H1 (cell line): ENCODE measurements around the gene MYLK4. TPM values are rescaled to one million over a fixed set of nuclear protein-coding genes. Genes with fewer than 3 reads are reported as not detected.

Experiments
- CTCF ChIP-seq, 3 experiments: IDR thresholded peaks; 1 replicate in 2 of 3; 2 replicates in 1 of 3; pipeline versions ENCODE4 v1.5.1 to v1.6.1; 2011; ENCODE audit warnings: low read length in 3 of 3, mild to moderate bottlenecking in 3 of 3, inconsistent platforms in 2 of 3, low read depth in 1 of 3, moderate library complexity in 1 of 3; ENCODE audit not compliant: insufficient read depth in 1 of 3; ENCODE audit errors: control extremely low read depth in 1 of 3
- SP2 ChIP-seq: IDR thresholded peaks from 2 replicates; pipeline ENCODE4 v1.6.1; 2012; ENCODE audit warnings: mild to moderate bottlenecking, low read length, inconsistent platforms
- SUZ12 ChIP-seq: fragments of 200-600 bp; sonication (generic); IDR thresholded peaks from 2 replicates; pipeline ENCODE4 v1.6.1; 2012; ENCODE audit warnings: mild to moderate bottlenecking, inconsistent platforms, low read length, moderate library complexity, mixed read lengths
- polyA plus RNA-seq, 7 experiments: library from polyadenylated mRNA; depleted of rRNA in 3 of 7; stranded (reverse) in 5 of 7; unstranded in 2 of 7; fragments of >200 nt in 5 of 7; fragments of 200-250 nt in 2 of 7; gene quantifications; 1 replicate in 5 of 7; 2 replicates in 1 of 7; 4 replicates in 1 of 7; pipeline versions ENCODE4 v1.2.1 to v1.2.3, GENCODE V29; 2011 to 2013; ENCODE audit warnings: missing spikeins in 2 of 7, mixed read lengths in 2 of 7
- total RNA-seq: library from RNA; stranded (reverse); fragmentation: NEBNext Ultra II Directional; extraction: Animal tissue kit (Norgen Biotek cat#: 25700); gene quantifications from 2 replicates; pipeline ENCODE4 v1.2.1, GENCODE V29; 2021

MYLK4 gene
- total and polyA plus RNA-seq, 2 of the 8 experiments (the other 6 are each of a cell fraction or from before 2014, with no cell fraction given) = 0.11 to 0.17 TPM

GRCh38 chr6:2756241-2756640 lies 5.5 kb upstream of the MYLK4 start (continued):
- TF ChIP-seq SP2 (no peak), CTCF (IDR thresholded peaks at IDR 0.05; ENCODE audit: control extremely low read depth in 1 of 3, insufficient read depth in 1 of 3, low read depth in 1 of 3, low read length in 3 of 3) (no peak), SUZ12 (no peak)
